ENCODE results near the gene KCTD4.

KCTD4 gene

DNA sequence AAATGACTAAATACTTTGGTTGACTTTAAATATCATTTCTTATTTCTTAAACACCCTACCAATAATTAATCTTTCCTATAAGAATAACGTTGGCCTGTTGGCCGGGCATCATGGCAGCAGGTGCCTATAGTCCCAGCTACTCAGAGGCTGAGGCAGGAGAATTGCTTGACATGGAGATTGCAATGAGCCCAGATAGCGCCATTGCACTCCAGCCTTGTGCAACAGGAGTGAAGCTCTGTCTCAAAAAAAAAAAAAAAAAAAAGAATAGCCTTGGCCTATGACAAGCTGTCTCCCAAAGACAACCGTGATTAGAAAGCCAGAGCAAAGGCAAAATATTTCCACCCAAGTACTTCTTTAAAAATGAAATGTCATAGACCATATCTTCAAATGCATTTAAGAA, 24.5 kb upstream of the KCTD4 start:
- H3K4me3 ChIP-seq (ENCODE audit: low read length): no peak overlapping the region
- H3K9ac ChIP-seq (ENCODE audit: low read length): no peak overlapping the region
- no peaks in the 10 kb centered on the region for H3K9me3 ChIP-seq (replicated peaks; ENCODE audit: insufficient read depth, low read length)
- TF ChIP-seq EZH2phosphoT487 (IDR thresholded peaks at IDR 0.05; ENCODE audit: low read length) (no peak), EZH2 (optimal IDR thresholded peaks at IDR 0.05; ENCODE audit: low read depth, low read length) (no peak)
- TF ChIP-seq, protein P1, sequence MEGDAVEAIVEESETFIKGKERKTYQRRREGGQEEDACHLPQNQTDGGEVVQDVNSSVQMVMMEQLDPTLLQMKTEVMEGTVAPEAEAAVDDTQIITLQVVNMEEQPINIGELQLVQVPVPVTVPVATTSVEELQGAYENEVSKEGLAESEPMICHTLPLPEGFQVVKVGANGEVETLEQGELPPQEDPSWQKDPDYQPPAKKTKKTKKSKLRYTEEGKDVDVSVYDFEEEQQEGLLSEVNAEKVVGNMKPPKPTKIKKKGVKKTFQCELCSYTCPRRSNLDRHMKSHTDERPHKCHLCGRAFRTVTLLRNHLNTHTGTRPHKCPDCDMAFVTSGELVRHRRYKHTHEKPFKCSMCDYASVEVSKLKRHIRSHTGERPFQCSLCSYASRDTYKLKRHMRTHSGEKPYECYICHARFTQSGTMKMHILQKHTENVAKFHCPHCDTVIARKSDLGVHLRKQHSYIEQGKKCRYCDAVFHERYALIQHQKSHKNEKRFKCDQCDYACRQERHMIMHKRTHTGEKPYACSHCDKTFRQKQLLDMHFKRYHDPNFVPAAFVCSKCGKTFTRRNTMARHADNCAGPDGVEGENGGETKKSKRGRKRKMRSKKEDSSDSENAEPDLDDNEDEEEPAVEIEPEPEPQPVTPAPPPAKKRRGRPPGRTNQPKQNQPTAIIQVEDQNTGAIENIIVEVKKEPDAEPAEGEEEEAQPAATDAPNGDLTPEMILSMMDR (IDR thresholded peaks at IDR 0.05; ENCODE audit: low read length): no peak
- H3K4me1 ChIP-seq (ENCODE audit: low read length): no peaks in the 10 kb centered on the region
- H4K20me1 ChIP-seq (ENCODE audit: insufficient read depth, low read length): no peaks in the 10 kb centered on the region
- DNase-seq: no peak
- no peak overlapping the region for H3K27ac ChIP-seq (ENCODE audit: low read length)
- H3K27me3 ChIP-seq (replicated peaks; ENCODE audit: insufficient read depth, low read length): no peaks in the 10 kb centered on the region
- H3K79me2 ChIP-seq (ENCODE audit: low read length): no peaks in the 10 kb centered on the region
- no peak overlapping the region for H2AFZ ChIP-seq (ENCODE audit: low read length)
- H3K9me2 ChIP-seq (replicated peaks; ENCODE audit: insufficient read depth, low read length): no peaks in the 10 kb centered on the region
- no peaks in the 10 kb centered on the region for H3K36me3 ChIP-seq (replicated peaks; ENCODE audit: insufficient read depth, low read length)
- no peaks in the 10 kb centered on the region for H3F3A ChIP-seq (ENCODE audit: insufficient read depth, low read length)
- H3K4me2 ChIP-seq (ENCODE audit: low read depth, low read length): no peak overlapping the region

DNA sequence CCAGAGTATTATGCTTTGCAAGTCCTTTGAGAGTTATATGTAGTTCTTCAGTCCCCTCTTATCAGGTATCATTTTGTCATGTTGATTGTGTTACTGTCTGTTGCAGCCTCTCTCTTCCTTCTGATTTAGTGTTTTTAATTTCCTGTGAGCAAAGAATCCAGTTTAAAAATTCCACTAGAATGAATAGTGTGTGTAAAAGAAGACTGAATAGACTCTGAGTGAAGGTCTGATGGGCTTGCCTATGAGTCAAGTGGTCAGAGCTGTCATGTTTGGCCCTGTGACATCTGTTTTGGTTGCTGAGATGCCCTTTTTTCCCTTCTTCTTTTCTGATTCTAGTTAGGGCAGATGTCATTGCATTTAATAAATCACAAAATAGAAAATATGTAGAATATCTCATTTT, 23.3 kb upstream of the KCTD4 start:
- Histone ChIP-seq H3K9me2 (replicated peaks; ENCODE audit: insufficient read depth, low read length) (no peaks in the 10 kb centered on the region), H3K4me3 (ENCODE audit: low read length) (no peak overlapping the region), H3K27ac (ENCODE audit: low read length) (no peak overlapping the region), H4K20me1 (ENCODE audit: insufficient read depth, low read length) (no peaks in the 10 kb centered on the region), H3K79me2 (ENCODE audit: low read length) (no peaks in the 10 kb centered on the region), H3K9ac (ENCODE audit: low read length) (no peak overlapping the region), H3K4me2 (ENCODE audit: low read depth, low read length) (no peak overlapping the region), H3K9me3 (replicated peaks; ENCODE audit: insufficient read depth, low read length) (no peaks in the 10 kb centered on the region), H3K4me1 (ENCODE audit: low read length) (no peaks in the 10 kb centered on the region), H3K36me3 (replicated peaks; ENCODE audit: insufficient read depth, low read length) (no peaks in the 10 kb centered on the region), H2AFZ (ENCODE audit: low read length) (no peak overlapping the region), H3F3A (ENCODE audit: insufficient read depth, low read length) (no peaks in the 10 kb centered on the region), H3K27me3 (replicated peaks; ENCODE audit: insufficient read depth, low read length) (no peaks in the 10 kb centered on the region)
- TF ChIP-seq, protein P1 (IDR thresholded peaks at IDR 0.05; ENCODE audit: low read length): no peak
- TF ChIP-seq EZH2phosphoT487 (IDR thresholded peaks at IDR 0.05; ENCODE audit: low read length) (no peak), EZH2 (optimal IDR thresholded peaks at IDR 0.05; ENCODE audit: low read depth, low read length) (no peak)
- no peak for DNase-seq

DNA sequence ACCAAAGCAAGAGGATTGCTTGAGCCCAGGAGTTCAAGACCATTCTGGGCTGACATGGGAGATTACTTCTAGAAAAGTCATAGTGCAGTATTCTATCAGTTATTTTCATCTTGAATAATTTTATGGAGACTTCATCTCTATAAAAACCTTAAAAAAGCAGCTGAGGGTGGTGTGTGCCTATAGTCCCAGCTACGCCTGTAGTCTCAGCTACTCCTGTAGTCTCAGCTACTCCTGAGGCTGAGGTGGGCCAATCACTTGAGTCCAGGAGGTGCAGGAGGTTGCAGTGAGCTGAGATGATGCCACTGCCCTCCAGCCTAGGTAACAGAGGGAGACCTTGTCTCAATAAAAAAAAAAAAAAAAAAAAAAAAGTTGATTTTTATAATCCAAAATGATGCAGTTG, 22.1 kb upstream of the KCTD4 start:
- H3K79me2 ChIP-seq (ENCODE audit: low read length): no peaks in the 10 kb centered on the region
- no peak overlapping the region for H3K9ac ChIP-seq (ENCODE audit: low read length)
- no peak for DNase-seq
- TF ChIP-seq EZH2phosphoT487 (IDR thresholded peaks at IDR 0.05; ENCODE audit: low read length) (no peak), EZH2 (optimal IDR thresholded peaks at IDR 0.05; ENCODE audit: low read depth, low read length) (no peak)
- TF ChIP-seq, protein P1 (IDR thresholded peaks at IDR 0.05; ENCODE audit: low read length): no peak
- H3K36me3 ChIP-seq (replicated peaks; ENCODE audit: insufficient read depth, low read length): no peaks in the 10 kb centered on the region
- H3K4me3 ChIP-seq (ENCODE audit: low read length): no peak overlapping the region
- H3K9me3 ChIP-seq (replicated peaks; ENCODE audit: insufficient read depth, low read length): no peaks in the 10 kb centered on the region
- no peaks in the 10 kb centered on the region for H3F3A ChIP-seq (ENCODE audit: insufficient read depth, low read length)
- no peak overlapping the region for H3K27ac ChIP-seq (ENCODE audit: low read length)
- H4K20me1 ChIP-seq (ENCODE audit: insufficient read depth, low read length): no peaks in the 10 kb centered on the region
- 0 out of 2 replicates have a peak, but pooled peaks cover 5% of the 10 kb centered on the region for H3K4me1 ChIP-seq (ENCODE audit: low read length)
- H3K9me2 ChIP-seq (replicated peaks; ENCODE audit: insufficient read depth, low read length): no peaks in the 10 kb centered on the region
- no peak overlapping the region for H2AFZ ChIP-seq (ENCODE audit: low read length)
- no peaks in the 10 kb centered on the region for H3K27me3 ChIP-seq (replicated peaks; ENCODE audit: insufficient read depth, low read length)
- no peak overlapping the region for H3K4me2 ChIP-seq (ENCODE audit: low read depth, low read length)

All from MM.1S (cell line).